Activated CD8-positive, alpha-beta memory T cell treated with anti-CD3 and anti-CD28 coated beads, Interleukin-2, amount 50 U/mL, for 48 hours (primary cell): ENCODE results near the gene MKX.

Experiments
- DNase-seq: peaks from one replicate; pipeline ENCODE4 v3.0.0-alpha.2; 2020

MKX gene

DNA sequence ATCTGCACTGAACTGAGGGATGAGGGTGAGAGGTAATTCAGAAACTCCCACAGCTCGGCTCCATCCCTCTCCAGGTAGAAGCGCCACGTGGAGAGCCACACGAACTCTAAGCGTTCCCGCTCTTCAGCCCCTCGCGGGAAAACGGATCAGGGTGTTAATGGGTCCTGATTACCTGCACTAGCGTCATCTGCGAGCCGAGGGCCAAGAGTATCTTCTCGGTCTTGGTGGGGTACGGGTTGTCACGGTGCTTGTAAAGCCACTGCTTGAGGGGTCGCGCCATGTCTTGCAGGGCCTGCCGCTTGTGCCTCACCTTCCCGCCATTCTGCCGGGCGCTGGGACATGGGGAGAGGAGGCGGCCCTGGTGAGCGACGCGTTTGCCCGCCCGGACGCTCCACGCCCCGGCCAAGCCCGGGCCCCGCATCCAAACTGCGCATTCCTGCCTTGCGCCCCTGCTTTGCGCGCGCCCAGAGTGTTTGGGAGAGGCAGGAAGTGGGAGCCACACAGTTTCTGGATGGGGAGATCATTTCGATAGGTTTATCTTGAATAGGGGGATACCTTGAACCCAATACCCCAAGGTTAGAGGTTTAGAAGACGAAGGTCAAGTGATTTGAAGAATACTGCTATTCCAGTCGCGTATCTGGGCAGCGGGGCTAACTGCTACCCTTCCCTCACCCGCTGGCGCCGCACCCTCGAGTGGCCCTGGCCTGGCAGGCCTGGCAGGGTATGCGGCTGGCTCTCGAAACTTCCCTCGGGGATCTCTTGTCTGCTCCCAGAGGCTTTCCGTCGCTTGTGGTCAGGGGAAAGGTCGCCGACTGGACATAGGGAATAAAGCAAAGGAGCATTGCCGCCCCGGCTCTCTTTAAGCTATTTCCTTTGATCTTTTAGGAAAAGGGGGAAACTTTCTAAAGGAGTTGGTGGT lies 4.2 kb downstream of the MKX start:
- DNase-seq: peak; percentile 63

DNA sequence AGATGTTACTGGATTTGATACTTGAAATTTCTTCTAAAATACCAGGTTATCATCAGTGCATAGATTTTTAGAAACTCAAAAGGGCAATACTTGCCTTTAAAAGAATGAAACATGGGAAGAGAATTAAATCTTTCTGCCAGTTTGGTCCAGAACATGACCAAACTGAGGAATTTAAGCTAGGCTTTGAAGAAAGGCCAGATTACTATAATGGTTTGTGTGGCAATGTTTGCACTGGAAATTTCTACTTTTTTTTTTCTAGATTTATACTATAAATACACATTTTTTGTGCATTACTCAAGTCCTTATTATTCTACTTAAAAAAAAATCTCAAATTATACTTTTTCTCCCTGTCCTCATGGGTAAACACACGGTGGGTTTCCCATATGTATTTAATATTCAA lies 9.2 kb downstream of the MKX start:
- DNase-seq: no peak

DNA sequence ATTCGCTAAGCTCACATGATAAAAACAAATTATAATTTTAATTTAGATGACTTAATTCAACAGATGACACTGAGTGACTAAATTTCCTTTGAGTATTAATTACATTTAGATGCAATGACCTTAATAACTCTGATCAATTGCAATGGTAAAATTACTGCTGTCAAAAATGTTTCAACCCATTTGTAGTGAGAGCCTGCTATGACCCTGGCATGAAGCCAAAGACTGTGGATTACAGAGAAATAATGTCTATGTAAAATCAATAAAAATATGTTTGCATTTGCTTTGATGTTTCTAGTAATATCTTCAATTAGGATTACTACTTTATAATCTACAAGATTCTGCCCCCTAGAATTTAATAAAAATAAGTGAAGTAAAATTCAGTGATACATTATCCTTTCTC lies 15.6 kb downstream of the MKX start:
- DNase-seq: no peak

- no peak for DNase-seq
Observed at GRCh38 chr10:27728338-27728737, 17.3 kb downstream of the MKX start.

DNA sequence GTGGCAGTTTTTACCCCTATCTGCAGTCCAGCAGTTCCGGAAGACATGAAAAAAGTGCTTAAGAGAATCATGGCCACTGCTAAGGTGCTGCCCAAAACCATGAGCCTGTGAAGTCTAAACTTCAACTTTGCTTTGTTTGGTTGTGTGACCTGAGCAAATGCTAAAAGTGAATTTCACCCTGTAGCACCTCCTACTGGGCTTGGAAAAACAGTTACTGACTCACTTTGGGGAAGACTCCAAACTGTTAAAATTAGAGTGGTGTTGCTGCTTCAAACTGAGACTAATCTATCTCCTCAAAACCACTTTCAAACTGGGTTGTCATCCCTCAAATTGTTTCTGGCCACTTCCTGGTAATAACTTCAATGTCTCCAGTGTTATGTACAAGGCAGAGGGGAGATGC lies 21.3 kb downstream of the MKX start:
- no peak for DNase-seq

DNA sequence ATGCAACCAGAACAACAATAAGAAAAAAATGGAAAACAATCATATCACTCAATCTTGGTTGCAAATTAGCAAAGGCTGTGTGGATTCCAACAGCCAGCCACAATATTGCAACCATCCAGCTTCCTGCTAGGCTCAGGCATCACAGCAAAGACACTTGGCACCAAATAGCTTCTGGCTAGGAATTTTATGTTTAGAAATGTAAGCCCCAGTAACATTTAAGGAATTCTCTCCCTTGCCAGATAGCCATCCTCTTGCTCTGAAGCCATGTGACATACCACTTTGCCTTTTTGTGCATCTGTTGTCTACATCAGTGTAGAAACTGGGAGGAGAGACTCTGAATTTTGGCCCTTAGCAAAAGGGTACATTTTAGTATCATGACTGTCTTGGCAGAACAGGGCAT lies 22.2 kb downstream of the MKX start:
- no peak for DNase-seq

GRCh38 chr10:27720529-27720928 lies 25.1 kb downstream of the MKX start:
- no peak for DNase-seq

DNA sequence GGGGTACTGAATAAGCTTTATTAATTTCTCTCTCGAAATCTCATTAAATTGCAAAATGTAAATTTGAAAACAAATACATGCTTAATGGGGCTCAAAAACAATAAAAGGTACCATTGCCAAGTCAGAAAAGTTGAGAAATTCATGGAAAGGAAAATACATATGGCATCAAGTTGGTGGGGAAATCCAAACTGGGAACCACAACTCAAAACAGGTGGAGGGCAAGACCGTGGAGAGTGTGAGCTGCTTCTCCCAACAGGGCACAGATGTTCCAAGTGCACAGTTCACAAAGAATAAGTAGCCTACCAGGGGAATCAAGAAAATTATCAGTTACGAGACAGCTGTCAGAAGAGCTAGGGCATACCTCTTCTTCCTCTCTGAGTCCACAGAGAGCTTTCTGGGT lies 26.6 kb downstream of the MKX start:
- no peak for DNase-seq

GRCh38 chr10:27717861-27718260 lies 27.8 kb downstream of the MKX start:
- DNase-seq: no peak

- DNase-seq: no peak
Observed at GRCh38 chr10:27717224-27717623, 28.4 kb downstream of the MKX start.

- no peak for DNase-seq
Observed at GRCh38 chr10:27716521-27716920, 29.1 kb downstream of the MKX start.

GRCh38 chr10:27715505-27715904 lies 30.1 kb downstream of the MKX start:
- DNase-seq: no peak

DNA sequence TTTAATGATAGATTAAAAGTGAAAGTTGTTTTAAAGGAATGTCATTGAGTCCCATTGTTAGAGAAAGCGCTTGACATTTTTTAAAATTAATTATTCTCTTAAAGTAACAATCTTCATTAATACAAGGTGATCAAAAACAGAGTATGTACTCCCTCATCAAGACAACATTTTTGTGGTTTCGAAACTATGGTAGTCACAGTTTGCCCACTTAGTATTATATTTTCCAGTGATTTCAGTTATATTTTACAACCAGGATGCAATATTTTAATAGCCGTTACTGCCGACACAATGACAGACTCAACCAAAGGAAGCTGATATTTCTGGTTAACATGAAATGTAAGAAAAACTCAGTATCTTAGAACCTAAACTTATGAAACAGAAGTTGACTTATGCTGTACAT lies 31.3 kb downstream of the MKX start:
- no peak for DNase-seq

DNA sequence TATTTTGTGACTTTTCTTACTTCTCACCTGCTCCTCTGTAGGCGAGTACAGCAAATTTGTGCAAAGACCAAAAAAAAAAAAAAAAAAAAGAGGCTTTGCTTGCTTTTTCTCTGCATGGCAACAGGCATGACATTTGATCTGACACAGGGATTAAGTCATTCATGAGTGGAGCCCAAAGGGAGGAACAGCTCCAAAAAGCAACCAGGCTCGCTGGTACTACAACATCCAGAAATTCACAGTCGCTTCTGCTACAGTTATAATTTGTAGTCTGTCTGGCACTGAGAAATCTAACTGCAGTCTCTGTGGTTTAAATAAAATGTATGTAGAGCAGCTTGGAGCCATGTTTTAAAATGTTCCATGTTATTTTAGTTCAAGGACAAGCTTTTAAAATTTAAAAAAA lies 31.7 kb downstream of the MKX start:
- DNase-seq: no peak

DNA sequence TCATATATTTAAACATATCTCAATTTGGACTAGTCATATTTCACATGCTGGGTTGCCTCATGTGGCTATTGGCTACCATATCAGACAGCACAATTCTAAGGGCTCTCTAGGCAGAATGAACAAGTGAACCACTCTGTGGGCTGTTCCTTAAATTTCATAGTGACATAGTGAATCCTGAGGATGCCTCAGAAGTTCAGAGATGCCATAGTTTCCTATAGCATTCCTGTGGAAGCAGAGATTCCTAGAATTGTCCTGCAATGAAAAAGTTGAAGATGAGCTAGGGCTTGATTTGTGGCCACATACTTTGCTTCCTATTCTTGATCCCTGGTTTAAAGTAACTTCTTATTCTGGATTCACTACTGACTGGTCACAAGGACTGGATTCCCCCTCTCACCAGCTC lies 35.6 kb downstream of the MKX start:
- no peak for DNase-seq

GRCh38 chr10:27709304-27709703 lies 36.3 kb downstream of the MKX start:
- no peak for DNase-seq

- DNase-seq: no peak
Observed at GRCh38 chr10:27701938-27702537, 43.6 kb downstream of the MKX start.

GRCh38 chr10:27699776-27700175 lies 45.8 kb downstream of the MKX start:
- no peak for DNase-seq

GRCh38 chr10:27698961-27699360 lies 46.7 kb downstream of the MKX start:
- no peak for DNase-seq

- DNase-seq: no peak
Observed at GRCh38 chr10:27696466-27696865, 49.2 kb downstream of the MKX start.

DNA sequence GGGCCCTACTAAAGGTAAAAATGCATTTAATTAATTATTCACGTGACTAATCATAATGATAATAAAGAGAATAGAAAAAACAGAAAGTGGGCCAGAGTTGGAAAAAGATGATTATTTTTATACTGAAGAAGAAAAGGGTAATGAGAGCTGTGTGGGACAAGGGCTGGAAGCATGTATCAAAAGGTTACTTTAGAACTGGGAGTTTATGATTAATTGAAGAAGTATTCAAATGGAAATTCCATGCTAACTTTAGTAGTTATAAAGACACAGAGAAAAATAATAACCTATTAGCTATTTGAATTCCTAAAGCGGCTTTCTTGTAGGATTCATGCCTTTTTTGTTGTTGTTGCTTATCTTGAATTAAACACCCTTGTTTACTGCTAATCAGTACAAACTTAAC lies 49.9 kb downstream of the MKX start:
- no peak for DNase-seq

- no peak for DNase-seq
Observed at GRCh38 chr10:27695088-27695487, 50.5 kb downstream of the MKX start.

- DNase-seq: no peak
Observed at GRCh38 chr10:27692663-27693062, 53.0 kb downstream of the MKX start.

DNA sequence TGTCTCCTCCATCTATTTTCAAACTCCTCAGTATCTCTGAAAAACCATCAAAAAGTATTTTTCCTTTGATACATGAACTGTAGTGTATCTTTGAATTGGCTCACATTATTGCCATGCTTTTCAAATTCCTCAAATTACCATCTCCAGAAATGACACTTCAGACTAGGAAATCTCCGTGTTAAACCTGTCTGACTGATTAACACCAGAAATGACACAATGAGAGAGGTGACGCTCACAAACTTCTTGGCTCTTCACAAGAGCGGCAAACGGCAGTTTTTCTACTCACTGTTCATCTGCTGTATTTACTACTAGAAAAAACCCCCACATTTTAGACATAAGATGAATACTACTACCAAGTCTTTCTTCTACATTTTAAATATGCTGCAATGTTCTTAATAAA lies 56.6 kb downstream of the MKX start:
- DNase-seq: no peak

- DNase-seq: no peak
Observed at GRCh38 chr10:27688276-27688675, 57.3 kb downstream of the MKX start.
